ENCODE measurements around the gene SLC25A17.
"Not testable (repeated sequence)": the region's sequence is repeated elsewhere in the genome, so short reads cannot be mapped to it uniquely, and the experiment has no call there.

Gene SLC25A17

DNA sequence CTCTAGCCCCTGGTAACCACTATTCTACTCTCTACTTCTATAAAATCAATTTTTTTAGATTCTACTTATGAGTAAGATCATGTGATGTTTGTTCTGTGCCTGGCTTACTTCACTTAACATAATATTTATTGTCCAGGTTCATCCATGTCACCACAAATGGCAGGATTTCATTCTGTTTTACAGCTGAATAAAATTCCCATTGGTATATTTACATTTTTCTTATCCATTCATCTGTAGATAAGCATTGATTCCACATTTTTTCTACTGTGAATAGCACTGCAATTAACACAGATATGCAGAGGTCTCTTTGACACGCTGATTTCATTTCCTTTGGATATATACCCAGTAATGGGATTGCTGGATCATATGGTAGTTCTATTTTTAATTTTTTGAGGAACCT is 15.8 kb downstream of the SLC25A17 start:
- H3K36me3 ChIP-seq (ENCODE audit: insufficient read depth, insufficient read length, low read length) = peaks cover 2% of the 10 kb centered on the region
- no peaks in the 10 kb centered on the region for H3K27me3 ChIP-seq (ENCODE audit: insufficient read depth, insufficient read length)
- H3K4me3 ChIP-seq (ENCODE audit: insufficient read length, low read depth) = no peak overlapping the region
- H3K9me3 ChIP-seq (ENCODE audit: insufficient read depth, low read length) = no peaks in the 10 kb centered on the region
- no peak for DNase-seq (ENCODE audit: low read depth, low spot score)
- TF ChIP-seq SUZ12 (IDR thresholded peaks at IDR 0.05; ENCODE audit: extremely low read depth, insufficient read depth, insufficient read length) (no peak), YY1 (IDR thresholded peaks at IDR 0.05; ENCODE audit: insufficient read depth, insufficient read length) (no peak), ZNF274 (IDR thresholded peaks at IDR 0.05; ENCODE audit: low read depth, low read length) (no peak)
- H3K4me1 ChIP-seq (ENCODE audit: insufficient read depth, insufficient read length) = no peaks in the 10 kb centered on the region
- H3K9ac ChIP-seq (ENCODE audit: insufficient read length, low read depth) = no peak overlapping the region

- H3K27me3 ChIP-seq (ENCODE audit: insufficient read depth, insufficient read length) = no peaks in the 10 kb centered on the region
- H3K9ac ChIP-seq (ENCODE audit: insufficient read length, low read depth) = no peak overlapping the region
- H3K9me3 ChIP-seq (ENCODE audit: insufficient read depth, low read length) = no peaks in the 10 kb centered on the region
- H3K36me3 ChIP-seq (ENCODE audit: insufficient read depth, insufficient read length, low read length) = peaks cover 6% of the 10 kb centered on the region
- H3K4me1 ChIP-seq (ENCODE audit: insufficient read depth, insufficient read length) = no peaks in the 10 kb centered on the region
- H3K4me3 ChIP-seq (ENCODE audit: insufficient read length, low read depth) = no peak overlapping the region
- no peak for TF ChIP-seq SUZ12 (IDR thresholded peaks at IDR 0.05; ENCODE audit: extremely low read depth, insufficient read depth, insufficient read length)
- TF ChIP-seq YY1 (IDR thresholded peaks at IDR 0.05; ENCODE audit: insufficient read depth, insufficient read length) = no peak
- TF ChIP-seq ZNF274 (IDR thresholded peaks at IDR 0.05; ENCODE audit: low read depth, low read length) = no peak
- DNase-seq (ENCODE audit: low read depth, low spot score) = no peak
These were observed 20.1 kb downstream of the SLC25A17 start for GRCh38 chr22:40799008-40799407.

- Histone ChIP-seq H3K4me3 (ENCODE audit: insufficient read length, low read depth) (no peak overlapping the region), H3K4me1 (ENCODE audit: insufficient read depth, insufficient read length) (no peaks in the 10 kb centered on the region), H3K9me3 (ENCODE audit: insufficient read depth, low read length) (no peaks in the 10 kb centered on the region), H3K27me3 (ENCODE audit: insufficient read depth, insufficient read length) (no peaks in the 10 kb centered on the region), H3K9ac (ENCODE audit: insufficient read length, low read depth) (no peak overlapping the region), H3K36me3 (ENCODE audit: insufficient read depth, insufficient read length, low read length) (peaks cover 9% of the 10 kb centered on the region)
- DNase-seq (ENCODE audit: low read depth, low spot score) = no peak
- TF ChIP-seq SUZ12 (IDR thresholded peaks at IDR 0.05; ENCODE audit: extremely low read depth, insufficient read depth, insufficient read length) (no peak), YY1 (IDR thresholded peaks at IDR 0.05; ENCODE audit: insufficient read depth, insufficient read length) (no peak), ZNF274 (IDR thresholded peaks at IDR 0.05; ENCODE audit: low read depth, low read length) (no peak)
These were observed 21.7 kb downstream of the SLC25A17 start for GRCh38 chr22:40797427-40797826.

DNA sequence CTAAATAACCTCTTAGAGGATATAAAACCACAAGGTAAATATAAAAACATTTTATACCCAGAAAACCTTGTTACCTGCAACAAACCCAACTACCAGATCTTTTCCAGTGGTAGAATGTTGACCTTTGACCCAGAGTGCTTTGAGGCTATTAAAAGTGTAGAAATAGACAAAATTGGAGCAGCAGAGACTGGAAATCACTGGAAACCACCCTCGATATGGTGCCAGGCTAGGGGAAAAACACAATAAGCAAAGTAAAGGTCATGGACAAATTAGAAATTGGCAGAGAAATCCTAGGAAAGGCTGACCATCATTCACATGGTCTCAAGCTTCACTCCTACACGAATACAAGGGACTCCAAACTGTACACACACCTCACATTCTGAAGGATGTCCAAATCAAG is 26.7 kb downstream of the SLC25A17 start:
- no peak for TF ChIP-seq YY1 (IDR thresholded peaks at IDR 0.05; ENCODE audit: insufficient read depth, insufficient read length)
- no peak for TF ChIP-seq ZNF274 (IDR thresholded peaks at IDR 0.05; ENCODE audit: low read depth, low read length)
- no peak for TF ChIP-seq SUZ12 (IDR thresholded peaks at IDR 0.05; ENCODE audit: extremely low read depth, insufficient read depth, insufficient read length)
- Histone ChIP-seq H3K36me3 (ENCODE audit: insufficient read depth, insufficient read length, low read length) (peaks cover 16% of the 10 kb centered on the region), H3K9ac (ENCODE audit: insufficient read length, low read depth) (no peak overlapping the region), H3K4me3 (ENCODE audit: insufficient read length, low read depth) (no peak overlapping the region), H3K27me3 (ENCODE audit: insufficient read depth, insufficient read length) (no peaks in the 10 kb centered on the region), H3K4me1 (ENCODE audit: insufficient read depth, insufficient read length) (no peaks in the 10 kb centered on the region), H3K9me3 (ENCODE audit: insufficient read depth, low read length) (no peaks in the 10 kb centered on the region)
- DNase-seq (ENCODE audit: low read depth, low spot score) = no peak

GRCh38 chr22:40791241-40791640 is 27.9 kb downstream of the SLC25A17 start:
- H3K27me3 ChIP-seq (ENCODE audit: insufficient read depth, insufficient read length) = no peaks in the 10 kb centered on the region
- peaks cover 26% of the 10 kb centered on the region for H3K36me3 ChIP-seq (ENCODE audit: insufficient read depth, insufficient read length, low read length)
- H3K9ac ChIP-seq (ENCODE audit: insufficient read length, low read depth) = no peak overlapping the region

DNA sequence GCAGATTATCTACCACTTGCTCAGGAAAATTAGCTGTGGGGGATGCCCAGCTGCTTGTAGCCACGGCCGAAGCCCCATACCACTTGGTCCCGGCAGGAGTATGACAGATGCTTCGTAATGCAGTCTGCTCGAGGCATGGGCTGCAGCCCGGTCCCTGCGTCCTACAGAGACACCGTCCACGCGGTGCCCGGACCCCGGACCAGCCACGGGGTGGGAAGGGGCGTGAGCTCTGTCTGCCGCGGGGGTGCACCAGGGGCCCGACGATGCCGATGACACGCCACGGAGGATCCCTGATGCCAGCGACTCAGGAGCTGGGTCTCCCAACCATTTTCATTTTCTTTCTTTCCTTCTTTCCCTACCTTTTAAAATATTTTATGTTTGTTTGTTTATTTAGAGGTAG is 30.0 kb downstream of the SLC25A17 start:
- no peaks in the 10 kb centered on the region for H3K4me1 ChIP-seq (ENCODE audit: insufficient read depth, insufficient read length)
- no peaks in the 10 kb centered on the region for H3K9me3 ChIP-seq (ENCODE audit: insufficient read depth, low read length)
- DNase-seq (ENCODE audit: low read depth, low spot score) = no peak
- H3K36me3 ChIP-seq (ENCODE audit: insufficient read depth, insufficient read length, low read length) = peaks cover 29% of the 10 kb centered on the region
- TF ChIP-seq ZNF274 (IDR thresholded peaks at IDR 0.05; ENCODE audit: low read depth, low read length) (no peak), SUZ12 (IDR thresholded peaks at IDR 0.05; ENCODE audit: extremely low read depth, insufficient read depth, insufficient read length) (no peak), YY1 (IDR thresholded peaks at IDR 0.05; ENCODE audit: insufficient read depth, insufficient read length) (no peak)
- H3K9ac ChIP-seq (ENCODE audit: insufficient read length, low read depth) = no peak overlapping the region
- no peaks in the 10 kb centered on the region for H3K27me3 ChIP-seq (ENCODE audit: insufficient read depth, insufficient read length)
- H3K4me3 ChIP-seq (ENCODE audit: insufficient read length, low read depth) = no peak overlapping the region

More at GRCh38 chr22:40791241-40791640, 27.9 kb downstream of the SLC25A17 start:
- DNase-seq (ENCODE audit: low read depth, low spot score) = no peak
- no peak for TF ChIP-seq YY1 (IDR thresholded peaks at IDR 0.05; ENCODE audit: insufficient read depth, insufficient read length)
- TF ChIP-seq ZNF274 (IDR thresholded peaks at IDR 0.05; ENCODE audit: low read depth, low read length) = no peak
- no peak for TF ChIP-seq SUZ12 (IDR thresholded peaks at IDR 0.05; ENCODE audit: extremely low read depth, insufficient read depth, insufficient read length)
- Histone ChIP-seq H3K9me3 (ENCODE audit: insufficient read depth, low read length) (no peaks in the 10 kb centered on the region), H3K4me1 (ENCODE audit: insufficient read depth, insufficient read length) (no peaks in the 10 kb centered on the region), H3K4me3 (ENCODE audit: insufficient read length, low read depth) (no peak overlapping the region)

DNA sequence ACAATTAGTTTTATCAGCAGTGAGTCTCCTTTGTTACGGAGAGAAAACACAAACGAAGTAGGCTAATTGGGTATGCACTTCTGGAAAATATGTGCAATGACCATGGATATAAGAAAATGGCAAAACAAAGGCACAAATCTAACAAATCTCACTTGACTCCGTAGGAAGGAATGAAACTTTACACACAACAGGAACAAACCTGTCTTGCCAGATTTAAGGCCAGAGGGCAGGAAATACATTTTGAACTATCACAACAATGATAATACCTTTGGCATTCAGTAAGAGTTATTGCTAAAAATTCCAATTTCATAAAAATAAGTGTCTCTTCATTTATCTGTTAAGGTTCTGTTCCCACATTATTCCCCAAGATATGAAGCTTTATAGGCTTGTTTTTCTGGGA is 36.6 kb downstream of the SLC25A17 start:
- TF ChIP-seq ZNF274 (IDR thresholded peaks at IDR 0.05; ENCODE audit: low read depth, low read length) = no peak
- TF ChIP-seq SUZ12 (IDR thresholded peaks at IDR 0.05; ENCODE audit: extremely low read depth, insufficient read depth, insufficient read length) = no peak
- no peak for TF ChIP-seq YY1 (IDR thresholded peaks at IDR 0.05; ENCODE audit: insufficient read depth, insufficient read length)
- no peaks in the 10 kb centered on the region for H3K27me3 ChIP-seq (ENCODE audit: insufficient read depth, insufficient read length)
- H3K36me3 ChIP-seq (ENCODE audit: insufficient read depth, insufficient read length, low read length) = peaks cover 30% of the 10 kb centered on the region
- no peaks in the 10 kb centered on the region for H3K4me1 ChIP-seq (ENCODE audit: insufficient read depth, insufficient read length)
- H3K9ac ChIP-seq (ENCODE audit: insufficient read length, low read depth) = no peak overlapping the region
- no peak overlapping the region for H3K4me3 ChIP-seq (ENCODE audit: insufficient read length, low read depth)
- no peaks in the 10 kb centered on the region for H3K9me3 ChIP-seq (ENCODE audit: insufficient read depth, low read length)
- no peak for DNase-seq (ENCODE audit: low read depth, low spot score)

- H3K9me3 ChIP-seq (ENCODE audit: insufficient read depth, low read length) = not testable (repeated sequence)
These were observed 37.4 kb downstream of the SLC25A17 start for GRCh38 chr22:40781749-40782148.

More at GRCh38 chr22:40781749-40782148, 37.4 kb downstream of the SLC25A17 start:
- H3K4me3 ChIP-seq (ENCODE audit: insufficient read length, low read depth); DNase-seq (ENCODE audit: low read depth, low spot score); H3K9ac ChIP-seq (ENCODE audit: insufficient read length, low read depth); H3K4me1 ChIP-seq (ENCODE audit: insufficient read depth, insufficient read length); H3K27me3 ChIP-seq (ENCODE audit: insufficient read depth, insufficient read length): not testable (repeated sequence)
- peaks cover 30% of the 10 kb centered on the region for H3K36me3 ChIP-seq (ENCODE audit: insufficient read depth, insufficient read length, low read length)

All from NT2/D1 (cell line).